AG04450 (cell line): ENCODE results near the gene SERTM2. TPM values are rescaled to one million over a fixed set of nuclear protein-coding genes. Genes with fewer than 3 reads are reported as not detected.
"Not testable (repeated sequence)": the region's sequence is repeated elsewhere in the genome, so short reads cannot be mapped to it uniquely, and the experiment has no call there.

Experiments used
- CTCF ChIA-PET: fragments of 300-600, 350-600 bp; formaldehyde crosslinking; extraction: SDS; loops from one replicate; lab custom pipeline; 2022; ENCODE audit warnings: antibody characterized with exemption, inconsistent platforms; lab: Charles Lee
- POLR2A ChIA-PET: fragments of 350-600 bp; formaldehyde crosslinking; extraction: SDS; loops from one replicate; lab custom pipeline; 2021; ENCODE audit warnings: antibody characterized with exemption, inconsistent platforms; lab: Yijun Ruan, JAX
- DNase-seq: peaks from one replicate; pipeline ENCODE4 v3.0.0-alpha.2; 2011; ENCODE audit warnings: low read depth, low spot score
- H3K27ac ChIP-seq: one replicate; pipeline ENCODE4 v1.5.1; 2012; ENCODE audit warnings: low read depth, low read length, control low read depth
- H3K27me3 ChIP-seq: one replicate; pipeline ENCODE4 v1.6.0; 2012; ENCODE audit warnings: low read length; ENCODE audit not compliant: control insufficient read depth, insufficient read depth
- H3K4me3 ChIP-seq: 2 replicates; pipeline ENCODE4 v1.5.1; 2011; ENCODE audit warnings: mild to moderate bottlenecking, low read depth, low read length, control low read depth
- H3K9me3 ChIP-seq: 2 replicates; pipeline ENCODE4 v1.5.1; 2012; ENCODE audit warnings: low read length; ENCODE audit not compliant: control insufficient read depth, insufficient read depth
- polyA plus RNA-seq: library from polyadenylated mRNA; depleted of rRNA; stranded (reverse); fragments of >200 nt; gene quantifications from 2 replicates; pipeline ENCODE4 v1.2.3, GENCODE V29; 2011
- TF ChIP-seq, protein P1 (sequence below): IDR thresholded peaks from 2 replicates; pipeline ENCODE4 v1.5.1; 2011; ENCODE audit warnings: low read depth, low read length, control low read depth, inconsistent platforms

Gene SERTM2
- polyA plus RNA-seq, 1 experiment, result 0.02 TPM

GRCh38 chrX:111543212-111543741 lies 31.8 kb downstream of the SERTM2 start:
- Histone ChIP-seq H3K9me3 (no peaks in the 10 kb centered on the region), H3K27ac (no peak overlapping the region), H3K27me3 (no peaks in the 10 kb centered on the region), H3K4me3 (no peak overlapping the region)
- TF ChIP-seq, protein P1, sequence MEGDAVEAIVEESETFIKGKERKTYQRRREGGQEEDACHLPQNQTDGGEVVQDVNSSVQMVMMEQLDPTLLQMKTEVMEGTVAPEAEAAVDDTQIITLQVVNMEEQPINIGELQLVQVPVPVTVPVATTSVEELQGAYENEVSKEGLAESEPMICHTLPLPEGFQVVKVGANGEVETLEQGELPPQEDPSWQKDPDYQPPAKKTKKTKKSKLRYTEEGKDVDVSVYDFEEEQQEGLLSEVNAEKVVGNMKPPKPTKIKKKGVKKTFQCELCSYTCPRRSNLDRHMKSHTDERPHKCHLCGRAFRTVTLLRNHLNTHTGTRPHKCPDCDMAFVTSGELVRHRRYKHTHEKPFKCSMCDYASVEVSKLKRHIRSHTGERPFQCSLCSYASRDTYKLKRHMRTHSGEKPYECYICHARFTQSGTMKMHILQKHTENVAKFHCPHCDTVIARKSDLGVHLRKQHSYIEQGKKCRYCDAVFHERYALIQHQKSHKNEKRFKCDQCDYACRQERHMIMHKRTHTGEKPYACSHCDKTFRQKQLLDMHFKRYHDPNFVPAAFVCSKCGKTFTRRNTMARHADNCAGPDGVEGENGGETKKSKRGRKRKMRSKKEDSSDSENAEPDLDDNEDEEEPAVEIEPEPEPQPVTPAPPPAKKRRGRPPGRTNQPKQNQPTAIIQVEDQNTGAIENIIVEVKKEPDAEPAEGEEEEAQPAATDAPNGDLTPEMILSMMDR, result no peak
- POLR2A ChIA-PET, result no interaction called here
- DNase-seq, result no peak
- CTCF ChIA-PET, result no interaction called here

GRCh38 chrX:111549235-111549634 lies 37.8 kb downstream of the SERTM2 start:
- H3K27me3 ChIP-seq, CTCF ChIA-PET, POLR2A ChIA-PET: not testable (repeated sequence)

DNA sequence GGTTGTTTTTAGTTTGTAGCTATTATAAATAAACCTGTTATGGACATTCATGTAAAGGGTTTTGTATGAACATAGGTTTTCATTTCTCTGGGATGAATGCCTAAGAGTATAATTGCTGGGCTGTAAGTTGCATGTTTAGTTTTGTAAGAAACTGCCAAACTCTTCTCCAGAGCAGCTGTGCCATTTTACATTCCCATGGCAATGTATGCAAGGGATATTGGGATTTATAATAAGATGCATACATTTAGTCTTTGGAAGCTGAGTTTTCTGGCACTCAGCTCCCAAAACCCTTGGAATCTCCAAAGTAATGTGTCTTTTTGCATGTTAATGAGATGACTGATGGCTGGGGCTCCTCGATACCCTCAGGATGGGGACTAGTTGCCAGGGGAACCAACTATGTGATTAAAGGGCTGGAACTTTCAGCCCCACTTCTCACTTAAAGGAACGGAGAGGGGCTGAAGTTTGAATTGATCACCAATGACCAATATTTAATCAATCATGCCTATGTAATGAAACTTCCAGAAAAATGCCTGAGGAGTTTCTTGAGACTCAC lies 44.0 kb downstream of the SERTM2 start:
- Histone ChIP-seq H3K4me3 (no peak overlapping the region), H3K27ac (no peak overlapping the region), H3K27me3 (no peaks in the 10 kb centered on the region), H3K9me3 (no peaks in the 10 kb centered on the region)
- ChIA-PET CTCF (no interaction called here), POLR2A (no interaction called here)
- TF ChIP-seq, protein P1, result no peak
- DNase-seq, result no peak

More at GRCh38 chrX:111549235-111549634, 37.8 kb downstream of the SERTM2 start:
- H3K27ac ChIP-seq, DNase-seq, H3K9me3 ChIP-seq, H3K4me3 ChIP-seq: not testable (repeated sequence)

- no peaks in the 10 kb centered on the region for H3K27me3 ChIP-seq
- no peak overlapping the region for H3K27ac ChIP-seq
- CTCF ChIA-PET, result no interaction called here
- POLR2A ChIA-PET, result no interaction called here
- TF ChIP-seq, protein P1, result no peak
- no peaks in the 10 kb centered on the region for H3K9me3 ChIP-seq
- DNase-seq, result no peak
- no peak overlapping the region for H3K4me3 ChIP-seq
Observed at GRCh38 chrX:111560801-111561200, 49.4 kb downstream of the SERTM2 start.

GRCh38 chrX:111561851-111562250 lies 50.4 kb downstream of the SERTM2 start:
- ChIA-PET POLR2A (no interaction called here), CTCF (no interaction called here)
- Histone ChIP-seq H3K27ac (no peak overlapping the region), H3K27me3 (no peaks in the 10 kb centered on the region), H3K9me3 (no peaks in the 10 kb centered on the region), H3K4me3 (no peak overlapping the region)
- TF ChIP-seq, protein P1, result no peak
- no peak for DNase-seq
